HEK293 (cell line): ENCODE data around the gene SH3RF3.

Experiments
- CTCF ChIA-PET: fragments of 350-600 bp; formaldehyde crosslinking; extraction: SDS; loops from one replicate; lab custom pipeline; 2021; ENCODE audit warnings: antibody characterized with exemption; lab: Yijun Ruan, JAX
- POLR2A ChIA-PET: fragments of 300-600 bp; formaldehyde crosslinking; extraction: SDS; loops from one replicate; lab custom pipeline; 2020; ENCODE audit warnings: antibody characterized with exemption, inconsistent platforms; lab: Yijun Ruan, JAX
- H3K27ac ChIP-seq: fragments of 200-500 bp; sonication (Bioruptor generic); 2 replicates; pipeline ENCODE4 v1.5.1; 2014; ENCODE audit warnings: low read depth, low read length, control low read depth, inconsistent platforms; ENCODE audit errors: extremely low read depth
- H3K36me3 ChIP-seq, 2 experiments: fragments of 200-500 bp in 1 of 2; sonication (Bioruptor generic) in 1 of 2; 1 replicate in 1 of 2; 2 replicates in 1 of 2; pipeline ENCODE4 v1.5.1; 2014 to 2017; ENCODE audit warnings: inconsistent platforms in 2 of 2, low read length in 2 of 2; ENCODE audit not compliant: control insufficient read depth in 2 of 2, insufficient read depth in 1 of 2
- H3K4me1 ChIP-seq: fragments of 200-500 bp; sonication (Bioruptor generic); 2 replicates; pipeline ENCODE4 v1.5.1; 2014; ENCODE audit warnings: mild to moderate bottlenecking, low read length, inconsistent platforms; ENCODE audit not compliant: control insufficient read depth, insufficient read depth
- H3K4me3 ChIP-seq: 2 replicates; pipeline ENCODE4 v1.5.1; 2011; ENCODE audit warnings: low read depth, mild to moderate bottlenecking, control low read depth, low read length, moderate library complexity
- H3K9me3 ChIP-seq: fragments of 200-500 bp; sonication (Bioruptor generic); 2 replicates; pipeline ENCODE4 v1.5.1; 2014; ENCODE audit warnings: low read depth, low read length, inconsistent platforms; ENCODE audit not compliant: control insufficient read depth, insufficient read depth
- KLF8 ChIP-seq: fragments of 450-650 bp; formaldehyde crosslinking; IDR thresholded peaks from 2 replicates; pipeline ENCODE4 v1.5.1; 2016; ENCODE audit warnings: missing biosample characterization, missing genetic modification characterization
- PRDM1 ChIP-seq: fragments of 450-650 bp; formaldehyde crosslinking; IDR thresholded peaks from 2 replicates; pipeline ENCODE4; 2016; ENCODE audit warnings: missing biosample characterization, missing genetic modification characterization
- PRDM10 ChIP-seq: fragments of 450-650 bp; formaldehyde crosslinking; IDR thresholded peaks from 2 replicates; pipeline ENCODE4 v1.5.1; 2016; ENCODE audit warnings: missing biosample characterization, missing genetic modification characterization
- RBAK ChIP-seq: fragments of 450-650 bp; formaldehyde crosslinking; IDR thresholded peaks from 2 replicates; pipeline ENCODE4 v1.5.1; 2016; ENCODE audit warnings: missing biosample characterization, missing genetic modification characterization
- TCF7L2 ChIP-seq: IDR thresholded peaks from 2 replicates; pipeline ENCODE4 v1.6.1; 2011; ENCODE audit warnings: low read depth, mild to moderate bottlenecking, inconsistent platforms, low read length, moderate library complexity, borderline replicate concordance
- ZBTB8A ChIP-seq: fragments of 450-650 bp; formaldehyde crosslinking; IDR thresholded peaks from 2 replicates; pipeline ENCODE4 v1.5.1; 2016; ENCODE audit warnings: missing biosample characterization, missing genetic modification characterization
- ZNF114 ChIP-seq: fragments of 450-650 bp; formaldehyde crosslinking; IDR thresholded peaks from 2 replicates; pipeline ENCODE4 v1.5.0; 2017; ENCODE audit warnings: missing biosample characterization, missing genetic modification characterization
- ZNF133 ChIP-seq: fragments of 450-650 bp; formaldehyde crosslinking; IDR thresholded peaks from 2 replicates; pipeline ENCODE4 v1.5.1; 2016; ENCODE audit warnings: missing biosample characterization, missing genetic modification characterization
- ZNF174 ChIP-seq: fragments of 450-650 bp; formaldehyde crosslinking; IDR thresholded peaks from 2 replicates; pipeline ENCODE4 v1.5.0; 2017; ENCODE audit warnings: missing biosample characterization, mild to moderate bottlenecking, missing genetic modification characterization
- ZNF302 ChIP-seq: fragments of 450-650 bp; formaldehyde crosslinking; IDR thresholded peaks from 2 replicates; pipeline ENCODE4 v1.5.1; 2016; ENCODE audit warnings: missing biosample characterization, missing genetic modification characterization, low read depth
- ZNF350 ChIP-seq: fragments of 450-650 bp; formaldehyde crosslinking; IDR thresholded peaks from 2 replicates; pipeline ENCODE4 v1.5.0; 2017; ENCODE audit warnings: missing biosample characterization, mild to moderate bottlenecking, missing genetic modification characterization
- ZNF404 ChIP-seq: fragments of 450-650 bp; formaldehyde crosslinking; IDR thresholded peaks from 2 replicates; pipeline ENCODE4 v1.5.1; 2017; ENCODE audit warnings: missing biosample characterization, missing genetic modification characterization
- ZNF561 ChIP-seq: fragments of 450-650 bp; IDR thresholded peaks from 2 replicates; pipeline ENCODE4 v1.5.1; 2018; ENCODE audit warnings: missing biosample characterization, missing genetic modification characterization, borderline replicate concordance
- ZNF571 ChIP-seq: fragments of 450-650 bp; formaldehyde crosslinking; IDR thresholded peaks from 2 replicates; pipeline ENCODE4 v1.5.0; 2017; ENCODE audit warnings: missing biosample characterization, missing genetic modification characterization
- ZNF654 ChIP-seq: fragments of 450-650 bp; formaldehyde crosslinking; IDR thresholded peaks from 2 replicates; pipeline ENCODE4 v1.5.1; 2016; ENCODE audit warnings: low read depth, missing biosample characterization, missing genetic modification characterization
- ZNF747 ChIP-seq: fragments of 450-650 bp; formaldehyde crosslinking; IDR thresholded peaks from 2 replicates; pipeline ENCODE4 v1.5.1; 2016; ENCODE audit warnings: missing biosample characterization, missing genetic modification characterization
- ZNF76 ChIP-seq: fragments of 450-650 bp; formaldehyde crosslinking; IDR thresholded peaks from 2 replicates; pipeline ENCODE4; 2016; ENCODE audit warnings: low read depth, missing biosample characterization, missing genetic modification characterization, borderline replicate concordance
- ZNF776 ChIP-seq: fragments of 450-650 bp; formaldehyde crosslinking; IDR thresholded peaks from 2 replicates; pipeline ENCODE4 v1.5.0; 2017; ENCODE audit warnings: missing biosample characterization, missing genetic modification characterization, borderline replicate concordance
- ZNF792 ChIP-seq: fragments of 450-650 bp; formaldehyde crosslinking; IDR thresholded peaks from 2 replicates; pipeline ENCODE4 v1.5.1; 2016; ENCODE audit warnings: missing biosample characterization, missing genetic modification characterization
- ZSCAN16 ChIP-seq: fragments of 450-650 bp; formaldehyde crosslinking; IDR thresholded peaks from 2 replicates; pipeline ENCODE4 v1.5.1; 2016; ENCODE audit warnings: missing biosample characterization, missing genetic modification characterization
- TF ChIP-seq, protein P1 (sequence below): fragments of 450-650 bp; formaldehyde crosslinking; IDR thresholded peaks from 2 replicates; pipeline ENCODE4 v1.5.1; 2016; ENCODE audit warnings: missing biosample characterization, missing genetic modification characterization
- TF ChIP-seq, protein P2 (sequence below): fragments of 450-650 bp; formaldehyde crosslinking; IDR thresholded peaks from 2 replicates; pipeline ENCODE4 v1.5.1; 2016; ENCODE audit warnings: missing biosample characterization, missing genetic modification characterization

SH3RF3 gene

GRCh38 chr2:109475531-109476210 lies 346.7 kb downstream of the SH3RF3 start (continued):
- TF ChIP-seq PRDM10: no peak

- Histone ChIP-seq H3K4me3 (no peak overlapping the region), H3K27ac (no peak overlapping the region), H3K36me3 (peaks cover 0 to 3% of the 10 kb centered on the region in 2 experiments; a peak in 1 of 3 replicates), H3K9me3 (no peaks in the 10 kb centered on the region), H3K4me1 (no peaks in the 10 kb centered on the region)
- TF ChIP-seq ZNF571 (tag by site-specific recombination) (no peak), ZNF76 (tag by site-specific recombination) (no peak), ZNF174 (no peak), RBAK (no peak), PRDM1 (tag by site-specific recombination) (no peak)
- TF ChIP-seq, protein P1, sequence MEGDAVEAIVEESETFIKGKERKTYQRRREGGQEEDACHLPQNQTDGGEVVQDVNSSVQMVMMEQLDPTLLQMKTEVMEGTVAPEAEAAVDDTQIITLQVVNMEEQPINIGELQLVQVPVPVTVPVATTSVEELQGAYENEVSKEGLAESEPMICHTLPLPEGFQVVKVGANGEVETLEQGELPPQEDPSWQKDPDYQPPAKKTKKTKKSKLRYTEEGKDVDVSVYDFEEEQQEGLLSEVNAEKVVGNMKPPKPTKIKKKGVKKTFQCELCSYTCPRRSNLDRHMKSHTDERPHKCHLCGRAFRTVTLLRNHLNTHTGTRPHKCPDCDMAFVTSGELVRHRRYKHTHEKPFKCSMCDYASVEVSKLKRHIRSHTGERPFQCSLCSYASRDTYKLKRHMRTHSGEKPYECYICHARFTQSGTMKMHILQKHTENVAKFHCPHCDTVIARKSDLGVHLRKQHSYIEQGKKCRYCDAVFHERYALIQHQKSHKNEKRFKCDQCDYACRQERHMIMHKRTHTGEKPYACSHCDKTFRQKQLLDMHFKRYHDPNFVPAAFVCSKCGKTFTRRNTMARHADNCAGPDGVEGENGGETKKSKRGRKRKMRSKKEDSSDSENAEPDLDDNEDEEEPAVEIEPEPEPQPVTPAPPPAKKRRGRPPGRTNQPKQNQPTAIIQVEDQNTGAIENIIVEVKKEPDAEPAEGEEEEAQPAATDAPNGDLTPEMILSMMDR: no peak
- TF ChIP-seq, protein P2, sequence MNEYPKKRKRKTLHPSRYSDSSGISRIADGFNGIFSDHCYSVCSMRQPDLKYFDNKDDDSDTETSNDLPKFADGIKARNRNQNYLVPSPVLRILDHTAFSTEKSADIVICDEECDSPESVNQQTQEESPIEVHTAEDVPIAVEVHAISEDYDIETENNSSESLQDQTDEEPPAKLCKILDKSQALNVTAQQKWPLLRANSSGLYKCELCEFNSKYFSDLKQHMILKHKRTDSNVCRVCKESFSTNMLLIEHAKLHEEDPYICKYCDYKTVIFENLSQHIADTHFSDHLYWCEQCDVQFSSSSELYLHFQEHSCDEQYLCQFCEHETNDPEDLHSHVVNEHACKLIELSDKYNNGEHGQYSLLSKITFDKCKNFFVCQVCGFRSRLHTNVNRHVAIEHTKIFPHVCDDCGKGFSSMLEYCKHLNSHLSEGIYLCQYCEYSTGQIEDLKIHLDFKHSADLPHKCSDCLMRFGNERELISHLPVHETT (tag by site-specific recombination): no peak
- POLR2A ChIA-PET: no interaction called here
- CTCF ChIA-PET: interaction anchor here (0.6 to 0.9 kb wide), 2 partner anchors 33 to 339 kb away, joined by 3 read pairs; no protein-coding TSS in a partner anchor
Observed at GRCh38 chr2:109476641-109477441, 347.8 kb downstream of the SH3RF3 start.

DNA sequence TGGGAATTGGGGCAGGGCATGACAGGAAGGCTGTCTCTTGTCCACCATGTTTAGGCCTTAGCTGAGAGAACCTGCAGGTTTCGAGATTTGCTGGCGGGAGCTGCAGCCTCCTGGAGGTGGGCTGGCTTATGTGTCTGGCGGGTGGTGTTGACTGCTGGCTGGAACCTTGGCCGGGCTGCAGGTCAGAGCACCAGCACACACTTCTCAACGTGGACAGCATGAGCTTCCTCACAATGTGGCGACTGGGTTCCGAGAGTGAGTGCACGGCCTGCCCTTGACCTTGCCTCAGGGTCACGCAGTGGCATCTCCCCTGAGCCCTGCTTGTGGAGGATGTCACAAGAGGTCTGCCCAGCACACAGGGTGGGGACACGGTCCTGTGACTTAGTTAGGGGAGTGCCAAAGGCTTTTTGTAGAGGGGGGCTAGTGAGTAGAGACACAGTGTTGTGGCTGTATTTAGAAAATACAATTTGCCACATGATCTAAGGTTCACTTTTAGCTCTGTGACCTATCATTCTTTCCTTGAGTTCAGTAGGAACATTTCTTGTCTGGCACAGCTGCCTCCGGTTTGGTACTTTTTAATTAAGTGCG lies 350.0 kb downstream of the SH3RF3 start:
- POLR2A ChIA-PET: no interaction called here
- CTCF ChIA-PET: interaction anchor here (0.9 kb wide), 1 partner anchor 8 kb away, joined by 3 read pairs; no protein-coding TSS in a partner anchor
- H3K27ac ChIP-seq: no peak overlapping the region
- peaks cover 0 to 3% of the 10 kb centered on the region in 2 experiments; a peak in 1 of 3 replicates for H3K36me3 ChIP-seq
- H3K4me3 ChIP-seq: no peak overlapping the region
- H3K9me3 ChIP-seq: no peaks in the 10 kb centered on the region
- no peak for TF ChIP-seq ZNF133 (tag by site-specific recombination)
- no peak for TF ChIP-seq ZNF114
- no peak for TF ChIP-seq KLF8 (tag by site-specific recombination)
- no peak for TF ChIP-seq ZSCAN16 (tag by site-specific recombination)
- no peak for TF ChIP-seq ZNF747 (tag by site-specific recombination)
- TF ChIP-seq ZNF350 (tag by site-specific recombination): no peak
- TF ChIP-seq ZNF776: no peak
- no peak for TF ChIP-seq ZBTB8A (tag by site-specific recombination)
- TF ChIP-seq ZNF561: no peak
- TF ChIP-seq ZNF302 (tag by site-specific recombination): no peak
- TF ChIP-seq ZNF792 (tag by site-specific recombination): no peak
- no peak for TF ChIP-seq ZNF404
- no peak for TF ChIP-seq TCF7L2
- TF ChIP-seq ZNF654 (tag by site-specific recombination): no peak
- no peaks in the 10 kb centered on the region; the same call in 1 of the 2 replicates for H3K4me1 ChIP-seq
